Caco-2 (cell line): ENCODE data around the gene THBS2. TPM values are rescaled to one million over a fixed set of nuclear protein-coding genes. Genes with fewer than 3 reads are reported as not detected.

Source experiments
- BruUV-seq: library from RNA; stranded (reverse); fragments of 400-500 nt; replicated peaks from 2 replicates; lab custom pipeline; 2021; lab: Mats Ljungman, UMichigan
- CTCF ChIA-PET: fragments of 300-600 bp; sonication (Branson Sonifier 250); formaldehyde crosslinking; loops from one replicate; lab custom pipeline; 2022; ENCODE audit warnings: antibody characterized with exemption; lab: Charles Lee
- POLR2A ChIA-PET: fragments of 300-600 bp; sonication (Branson Sonifier 250); formaldehyde crosslinking; loops from one replicate; lab custom pipeline; 2022; ENCODE audit warnings: antibody characterized with exemption; lab: Charles Lee
- DNase-seq, 2 experiments: peaks; one replicate each; pipeline versions ENCODE4 v3.0.0 to v3.0.0-alpha.2; 2020 to 2022
- H3K27me3 ChIP-seq: replicated peaks from 2 replicates; pipeline ENCODE4 v1.6.0; 2011; ENCODE audit warnings: low read length; ENCODE audit not compliant: control insufficient read depth, insufficient read depth
- H3K36me3 ChIP-seq: 2 replicates; pipeline ENCODE4 v1.5.1; 2011; ENCODE audit warnings: low read length; ENCODE audit not compliant: control insufficient read depth, insufficient read depth
- H3K4me1 ChIP-seq: fragments of 250-450 bp; sonication (Bioruptor Pico); 2 replicates; pipeline ENCODE4 v1.5.1; 2020; ENCODE audit warnings: mild to moderate bottlenecking
- H3K4me3 ChIP-seq: 2 replicates; pipeline ENCODE4 v1.5.1; 2011; ENCODE audit warnings: low read depth, mild to moderate bottlenecking, control low read depth, low read length
- H3K9me3 ChIP-seq: fragments of 250-450 bp; sonication (Bioruptor Pico); 2 replicates; pipeline ENCODE4 v1.5.1; 2020; ENCODE audit warnings: mild to moderate bottlenecking, moderate library complexity
- H3K27ac Mint-ChIP-seq: one replicate; pipeline ENCODE4 v1.8.0; 2022; ENCODE audit warnings: mixed read lengths; ENCODE audit not compliant: unreplicated experiment
- H3K27me3 Mint-ChIP-seq: one replicate; pipeline ENCODE4 v1.8.0; 2022; ENCODE audit warnings: mixed read lengths; ENCODE audit not compliant: insufficient read depth, unreplicated experiment
- H3K36me3 Mint-ChIP-seq: one replicate; pipeline ENCODE4 v1.8.0; 2022; ENCODE audit warnings: mild to moderate bottlenecking, mixed read lengths; ENCODE audit not compliant: insufficient read depth, unreplicated experiment
- H3K4me1 Mint-ChIP-seq: one replicate; pipeline ENCODE4 v1.8.0; 2022; ENCODE audit warnings: low read depth, mixed read lengths; ENCODE audit not compliant: unreplicated experiment
- H3K4me3 Mint-ChIP-seq: one replicate; pipeline ENCODE4 v1.8.0; 2022; ENCODE audit warnings: mild to moderate bottlenecking, moderate library complexity, mixed read lengths; ENCODE audit not compliant: unreplicated experiment
- H3K9me3 Mint-ChIP-seq: one replicate; pipeline ENCODE4 v1.8.0; 2022; ENCODE audit warnings: mixed read lengths; ENCODE audit not compliant: unreplicated experiment
- CTCF ChIP-seq, 2 experiments: fragments of 200-600 bp in 1 of 2; IDR thresholded peaks; 1 replicate in 1 of 2; 2 replicates in 1 of 2; pipeline versions ENCODE4 v1.5.1 to v1.8.0; 2011 to 2022; ENCODE audit warnings: antibody characterized with exemption in 1 of 2, control low read depth in 1 of 2, inconsistent platforms in 1 of 2, low read depth in 1 of 2, low read length in 1 of 2, mild to moderate bottlenecking in 1 of 2, moderate library complexity in 1 of 2; ENCODE audit not compliant: insufficient read depth in 1 of 2, severe bottlenecking in 1 of 2, unreplicated experiment in 1 of 2
- intact Hi-C: fragments of 100-400 bp; cut with micrococcal nuclease; formaldehyde crosslinking; loops from one replicate; pipeline ENCODE4 v1.10.0; 2022; ENCODE audit not compliant: unreplicated experiment
- total RNA-seq: library from RNA; stranded (reverse); gene quantifications from 2 replicates; pipeline ENCODE4 v1.2.3, GENCODE V29; 2022

THBS2 gene
- total RNA-seq, 1 experiment from 2014 or later: 0.07 TPM

GRCh38 chr6:169210611-169211010, 43.0 kb downstream of the THBS2 start:
- H3K27me3 Mint-ChIP-seq: peaks cover 14% of the 10 kb centered on the region
- H3K36me3 ChIP-seq: no peaks in the 10 kb centered on the region
- no peak overlapping the region for H3K4me3 Mint-ChIP-seq
- no peak overlapping the region for H3K4me3 ChIP-seq
- H3K9me3 Mint-ChIP-seq: peaks cover 43% of the 10 kb centered on the region
- POLR2A ChIA-PET: no interaction called here
- H3K27ac Mint-ChIP-seq: no peak overlapping the region
- no TSS peak for BruUV-seq
- no peaks in the 10 kb centered on the region for H3K36me3 Mint-ChIP-seq
- no peak for TF ChIP-seq CTCF (IDR thresholded peaks at IDR 0.05; ENCODE audit: insufficient read depth in 1 of 2, low read depth in 1 of 2, low read length in 1 of 2, severe bottlenecking in 1 of 2, unreplicated experiment in 1 of 2)
- no peak for DNase-seq
- no peaks in the 10 kb centered on the region for H3K4me1 Mint-ChIP-seq
- intact Hi-C loops: no loop called here
- no peaks in the 10 kb centered on the region for H3K27me3 ChIP-seq
- peaks cover 8% of the 10 kb centered on the region for H3K9me3 ChIP-seq
- CTCF ChIA-PET: no interaction called here
- H3K4me1 ChIP-seq: peaks cover 4% of the 10 kb centered on the region; the same call in 1 of the 2 replicates

- BruUV-seq: no TSS peak
- H3K36me3 Mint-ChIP-seq: no peaks in the 10 kb centered on the region
- no peaks in the 10 kb centered on the region for H3K4me1 Mint-ChIP-seq
- Histone ChIP-seq H3K9me3 (peaks cover 8% of the 10 kb centered on the region), H3K36me3 (no peaks in the 10 kb centered on the region), H3K27me3 (no peaks in the 10 kb centered on the region), H3K4me3 (no peak overlapping the region), H3K4me1 (no peaks in the 10 kb centered on the region)
- ChIA-PET CTCF (no interaction called here), POLR2A (no interaction called here)
- no peak overlapping the region for H3K27ac Mint-ChIP-seq
- no peak for DNase-seq
- H3K27me3 Mint-ChIP-seq: peaks cover 14% of the 10 kb centered on the region
- TF ChIP-seq CTCF (IDR thresholded peaks at IDR 0.05; ENCODE audit: insufficient read depth in 1 of 2, low read depth in 1 of 2, low read length in 1 of 2, severe bottlenecking in 1 of 2, unreplicated experiment in 1 of 2): no peak
- H3K4me3 Mint-ChIP-seq: no peak overlapping the region
- intact Hi-C loops: no loop called here
- peaks cover 43% of the 10 kb centered on the region for H3K9me3 Mint-ChIP-seq
Measured at GRCh38 chr6:169208011-169208410, 45.6 kb downstream of the THBS2 start.

- TF ChIP-seq CTCF (IDR thresholded peaks at IDR 0.05; ENCODE audit: insufficient read depth in 1 of 2, low read depth in 1 of 2, low read length in 1 of 2, severe bottlenecking in 1 of 2, unreplicated experiment in 1 of 2): no peak
- ChIA-PET CTCF (no interaction called here), POLR2A (no interaction called here)
- Histone ChIP-seq H3K36me3 (no peaks in the 10 kb centered on the region), H3K27me3 (no peaks in the 10 kb centered on the region), H3K4me1 (no peaks in the 10 kb centered on the region), H3K9me3 (peaks cover 8% of the 10 kb centered on the region), H3K4me3 (no peak overlapping the region)
- peaks cover 43% of the 10 kb centered on the region for H3K9me3 Mint-ChIP-seq
- no TSS peak for BruUV-seq
- intact Hi-C loops: no loop called here
- H3K27me3 Mint-ChIP-seq: peaks cover 14% of the 10 kb centered on the region
- no peaks in the 10 kb centered on the region for H3K4me1 Mint-ChIP-seq
- no peak overlapping the region for H3K27ac Mint-ChIP-seq
- DNase-seq: no peak
- H3K4me3 Mint-ChIP-seq: no peak overlapping the region
- H3K36me3 Mint-ChIP-seq: no peaks in the 10 kb centered on the region
Measured at GRCh38 chr6:169207482-169207881, 46.2 kb downstream of the THBS2 start.
